H9 (cell line): ENCODE measurements around the gene BBS12. TPM values are rescaled to one million over a fixed set of nuclear protein-coding genes. Genes with fewer than 3 reads are reported as not detected.

Experiments
- DNase-seq: peaks from one replicate; pipeline ENCODE4 v3.0.0-alpha.2; 2017
- H2AFZ ChIP-seq: one replicate; pipeline ENCODE4 v1.6.1; 2013; ENCODE audit warnings: mild to moderate bottlenecking, low read length, control low read depth, moderate library complexity
- H2AK5ac ChIP-seq: 2 replicates; pipeline ENCODE4 v1.6.1; 2013; ENCODE audit warnings: low read length, control low read depth, mixed read lengths; ENCODE audit not compliant: insufficient read length
- H2BK120ac ChIP-seq: one replicate; pipeline ENCODE4 v1.6.1; 2013; ENCODE audit warnings: low read depth, mild to moderate bottlenecking, low read length, control low read depth, inconsistent platforms; ENCODE audit not compliant: poor library complexity, severe bottlenecking
- H2BK12ac ChIP-seq: 2 replicates; pipeline ENCODE4 v1.6.1; 2013; ENCODE audit warnings: low read length, control low read depth, mixed read lengths, low read depth; ENCODE audit not compliant: insufficient read length
- H2BK15ac ChIP-seq: 2 replicates; pipeline ENCODE4 v1.6.1; 2013; ENCODE audit warnings: low read depth, low read length, control low read depth
- H2BK20ac ChIP-seq: one replicate; pipeline ENCODE4 v1.6.1; 2013; ENCODE audit warnings: low read depth, mild to moderate bottlenecking, low read length, control low read depth, inconsistent platforms; ENCODE audit not compliant: poor library complexity, severe bottlenecking
- H2BK5ac ChIP-seq: 2 replicates; pipeline ENCODE4 v1.6.1; 2013; ENCODE audit warnings: low read length, control low read depth, mixed read lengths; ENCODE audit not compliant: insufficient read length
- H3K14ac ChIP-seq: 2 replicates; pipeline ENCODE4 v1.6.1; 2013; ENCODE audit warnings: low read length, control low read depth; ENCODE audit not compliant: insufficient read depth
- H3K18ac ChIP-seq: 2 replicates; pipeline ENCODE4 v1.6.1; 2013; ENCODE audit warnings: low read depth, mild to moderate bottlenecking, mixed read lengths, low read length, control low read depth; ENCODE audit not compliant: insufficient read length
- H3K23ac ChIP-seq: 2 replicates; pipeline ENCODE4 v1.6.1; 2013; ENCODE audit warnings: low read length, control low read depth, mixed read lengths, low read depth; ENCODE audit not compliant: insufficient read length
- H3K23me2 ChIP-seq: 2 replicates; pipeline ENCODE4 v1.6.1; 2013; ENCODE audit warnings: low read depth, mild to moderate bottlenecking, mixed read lengths, low read length, control low read depth; ENCODE audit not compliant: insufficient read length, poor library complexity, severe bottlenecking
- H3K27ac ChIP-seq: 2 replicates; pipeline ENCODE4 v1.5.1; 2013; ENCODE audit warnings: low read length, control low read depth, mixed read lengths, low read depth; ENCODE audit not compliant: insufficient read length
- H3K27me3 ChIP-seq: 2 replicates; pipeline ENCODE4 v1.6.1; 2013; ENCODE audit warnings: low read length, control low read depth, inconsistent platforms; ENCODE audit not compliant: insufficient read depth
- H3K4ac ChIP-seq: 2 replicates; pipeline ENCODE4 v1.6.1; 2013; ENCODE audit warnings: low read depth, mild to moderate bottlenecking, control low read depth, inconsistent platforms, low read length, moderate library complexity
- H3K4me1 ChIP-seq: 2 replicates; pipeline ENCODE4 v1.6.1; 2013; ENCODE audit warnings: low read length, control low read depth, inconsistent platforms; ENCODE audit not compliant: insufficient read depth
- H3K4me2 ChIP-seq: 2 replicates; pipeline ENCODE4 v1.6.1; 2013; ENCODE audit warnings: low read length, control low read depth, mixed read lengths; ENCODE audit not compliant: insufficient read length, insufficient read depth
- H3K56ac ChIP-seq: 2 replicates; pipeline ENCODE4 v1.6.1; 2013; ENCODE audit warnings: low read depth, mild to moderate bottlenecking, mixed read lengths, low read length, control low read depth; ENCODE audit not compliant: insufficient read length
- H3K79me1 ChIP-seq: 2 replicates; pipeline ENCODE4 v1.6.1; 2013; ENCODE audit warnings: low read depth, mild to moderate bottlenecking, moderate library complexity, low read length, control low read depth, inconsistent platforms; ENCODE audit not compliant: insufficient read depth, poor library complexity, severe bottlenecking
- H3K79me2 ChIP-seq: 2 replicates; pipeline ENCODE4 v1.6.1; 2013; ENCODE audit warnings: low read length, control low read depth, inconsistent platforms; ENCODE audit not compliant: insufficient read depth
- H3K9ac ChIP-seq: 2 replicates; pipeline ENCODE4 v1.6.1; 2013; ENCODE audit warnings: low read length, control low read depth, mixed read lengths; ENCODE audit not compliant: insufficient read length; ENCODE audit errors: extremely low read depth
- H3K9me3 ChIP-seq: one replicate; pipeline ENCODE4 v1.6.1; 2013; ENCODE audit warnings: low read depth, low read length, inconsistent platforms; ENCODE audit not compliant: control insufficient read depth
- H3T11ph ChIP-seq: one replicate; pipeline ENCODE4 v1.6.1; 2013; ENCODE audit warnings: mild to moderate bottlenecking, low read length, control low read depth, inconsistent platforms
- H4K20me1 ChIP-seq: one replicate; pipeline ENCODE4 v1.6.1; 2013; ENCODE audit not compliant: control insufficient read depth, insufficient read length, insufficient read depth
- H4K5ac ChIP-seq: 2 replicates; pipeline ENCODE4 v1.6.1; 2013; ENCODE audit warnings: low read depth, mild to moderate bottlenecking, mixed read lengths, low read length, control low read depth; ENCODE audit not compliant: insufficient read length
- H4K8ac ChIP-seq: replicated peaks from 2 replicates; pipeline ENCODE4 v1.6.1; 2013; ENCODE audit warnings: low read length, control low read depth, mixed read lengths, low read depth; ENCODE audit not compliant: insufficient read length
- H4K91ac ChIP-seq: 2 replicates; pipeline ENCODE4 v1.6.1; 2013; ENCODE audit warnings: low read depth, mild to moderate bottlenecking, moderate library complexity, mixed read lengths, low read length, control low read depth; ENCODE audit not compliant: insufficient read length
- H3K27ac Mint-ChIP-seq, 3 experiments: 2 replicates in 2 of 3; 3 replicates in 1 of 3; pipeline ENCODE4 v1.8.0; 2020 to 2021; ENCODE audit warnings: mixed read lengths in 3 of 3, mild to moderate bottlenecking in 1 of 3, moderate library complexity in 1 of 3
- H3K27me3 Mint-ChIP-seq: 2 replicates; pipeline ENCODE4 v1.8.0; 2021; ENCODE audit warnings: low read depth, mild to moderate bottlenecking, moderate library complexity, mixed read lengths
- H3K36me3 Mint-ChIP-seq, 3 experiments: 2 replicates in 2 of 3; 3 replicates in 1 of 3; pipeline ENCODE4 v1.8.0; 2020 to 2021; ENCODE audit warnings: low read depth in 3 of 3, mixed read lengths in 3 of 3; ENCODE audit not compliant: insufficient read depth in 1 of 3
- H3K4me1 Mint-ChIP-seq, 2 experiments: 2 replicates each; pipeline ENCODE4 v1.8.0; 2020; ENCODE audit warnings: mixed read lengths in 2 of 2
- H3K4me3 Mint-ChIP-seq, 2 experiments: 2 replicates in 1 of 2; 3 replicates in 1 of 2; pipeline ENCODE4 v1.8.0; 2020 to 2021; ENCODE audit warnings: mild to moderate bottlenecking in 2 of 2, mixed read lengths in 2 of 2, moderate library complexity in 1 of 2
- H3K9me3 Mint-ChIP-seq, 2 experiments: 2 replicates in 1 of 2; 3 replicates in 1 of 2; pipeline ENCODE4 v1.8.0; 2020; ENCODE audit warnings: mild to moderate bottlenecking in 2 of 2, mixed read lengths in 2 of 2, moderate library complexity in 1 of 2
- WGBS: extraction: QIAGEN DNeasy Blood & Tissue Kit; methylation state at CpG from one replicate; pipeline ENCODE4 v1.1.7; 2013; ENCODE audit warnings: missing lambda C conversion rate, low lambda C conversion rate, mixed read lengths; ENCODE audit not compliant: insufficient read length; ENCODE audit errors: extremely low coverage; 5-methylcytosine and 5-hydroxymethylcytosine counted together
- total RNA-seq: library from RNA; stranded (reverse); gene quantifications from 2 replicates; pipeline ENCODE4 v1.2.1, GENCODE V29; 2021
- TF ChIP-seq, protein P1 (sequence below): fragments of 200-600 bp; sonication (generic); conservative IDR thresholded peaks from 3 replicates; pipeline ENCODE4 v1.8.0; 2021; ENCODE audit warnings: antibody characterized with exemption, mild to moderate bottlenecking

BBS12 gene
- total RNA-seq, 1 experiment from 2014 or later: 1.2 TPM

DNA sequence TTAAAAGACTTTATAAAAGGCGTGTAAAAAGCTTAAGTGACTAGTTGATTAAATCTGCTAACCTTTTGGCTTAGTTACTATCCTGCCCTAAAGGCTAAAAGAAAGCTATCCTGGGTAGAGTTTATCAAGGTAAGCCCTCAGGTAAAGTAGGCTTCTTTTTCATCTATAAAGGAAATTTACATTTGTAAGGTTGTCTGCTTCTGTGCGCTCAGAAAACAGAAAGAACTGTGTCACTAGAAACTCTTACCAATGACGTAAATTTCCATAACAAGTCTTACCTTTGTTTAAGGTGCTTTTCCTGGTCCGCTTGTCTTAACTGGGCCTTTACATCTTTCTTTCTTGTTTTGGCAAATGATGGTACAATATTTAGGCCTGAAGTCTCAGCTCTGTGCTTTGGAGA, 56.4 kb downstream of the BBS12 start:
- Histone ChIP-seq H3K56ac (no peak overlapping the region), H3K23ac (no peak overlapping the region), H4K8ac (no peak overlapping the region), H3K9me3 (no peaks in the 10 kb centered on the region), H3K4ac (no peak overlapping the region), H2BK15ac (no peak overlapping the region), H3K14ac (no peak overlapping the region), H4K20me1 (no peaks in the 10 kb centered on the region), H2AFZ (no peak overlapping the region), H3T11ph (peak overlapping the region; percentile 29), H3K4me1 (peaks cover 18% of the 10 kb centered on the region; the same call in 1 of the 2 replicates), H2BK120ac (no peak overlapping the region), H3K27me3 (no peaks in the 10 kb centered on the region), H2AK5ac (no peak overlapping the region), H3K9ac (peak overlapping the region; percentile 13), H2BK12ac (no peak overlapping the region), H4K5ac (no peak overlapping the region), H3K79me2 (no peaks in the 10 kb centered on the region), H3K79me1 (no peaks in the 10 kb centered on the region), H4K91ac (no peak overlapping the region), H2BK5ac (no peak overlapping the region), H3K18ac (no peak overlapping the region), H2BK20ac (no peak overlapping the region), H3K4me2 (no peak overlapping the region), H3K27ac (peak overlapping the region; percentile 62), H3K23me2 (no peaks in the 10 kb centered on the region)
- Mint-ChIP-seq H3K36me3 (peaks cover 0 to 20% (median 5%) of the 10 kb centered on the region in 3 experiments; a peak in 4 of 7 replicates), H3K4me1 (peaks cover 68% of the 10 kb centered on the region in 2 experiments), H3K9me3 (peaks cover 2 to 9% of the 10 kb centered on the region in 2 experiments; a peak in 2 of 5 replicates), H3K27ac (peak overlapping the region; percentile 58 to 98 (median 95); a peak in 6 of 7 replicates), H3K4me3 (no peak overlapping the region), H3K27me3 (no peaks in the 10 kb centered on the region)
- WGBS: no CpG with 5 or more reads among the region's 4 CpGs
- TF ChIP-seq, protein P1, sequence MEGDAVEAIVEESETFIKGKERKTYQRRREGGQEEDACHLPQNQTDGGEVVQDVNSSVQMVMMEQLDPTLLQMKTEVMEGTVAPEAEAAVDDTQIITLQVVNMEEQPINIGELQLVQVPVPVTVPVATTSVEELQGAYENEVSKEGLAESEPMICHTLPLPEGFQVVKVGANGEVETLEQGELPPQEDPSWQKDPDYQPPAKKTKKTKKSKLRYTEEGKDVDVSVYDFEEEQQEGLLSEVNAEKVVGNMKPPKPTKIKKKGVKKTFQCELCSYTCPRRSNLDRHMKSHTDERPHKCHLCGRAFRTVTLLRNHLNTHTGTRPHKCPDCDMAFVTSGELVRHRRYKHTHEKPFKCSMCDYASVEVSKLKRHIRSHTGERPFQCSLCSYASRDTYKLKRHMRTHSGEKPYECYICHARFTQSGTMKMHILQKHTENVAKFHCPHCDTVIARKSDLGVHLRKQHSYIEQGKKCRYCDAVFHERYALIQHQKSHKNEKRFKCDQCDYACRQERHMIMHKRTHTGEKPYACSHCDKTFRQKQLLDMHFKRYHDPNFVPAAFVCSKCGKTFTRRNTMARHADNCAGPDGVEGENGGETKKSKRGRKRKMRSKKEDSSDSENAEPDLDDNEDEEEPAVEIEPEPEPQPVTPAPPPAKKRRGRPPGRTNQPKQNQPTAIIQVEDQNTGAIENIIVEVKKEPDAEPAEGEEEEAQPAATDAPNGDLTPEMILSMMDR: no peak
- DNase-seq: no peak
